Occipital lobe (tissue), 2 donors: ENCODE measurements around the gene CNNM4. TPM values are rescaled to one million over a fixed set of nuclear protein-coding genes. Genes with fewer than 3 reads are reported as not detected.

ENCODE experiments used
- DNase-seq: peaks from one replicate; lab custom pipeline; 2025; lab: John Stamatoyannopoulos, UW
- total RNA-seq: library from RNA; depleted of rRNA; stranded (reverse); fragments of >200 nt; gene quantifications from one replicate; pipeline ENCODE4 v1.2.3, GENCODE V29; 2014

The CNNM4 gene
- total RNA-seq: 8.1 TPM

- DNase-seq: peak; percentile 92
Measured at GRCh38 chr2:96760036-96760985, at the start of gene CNNM4. Gene CNNM4 (plus strand): TSS chr2:96760902. CDS start chr2:96761000, 98 bp downstream.

DNA sequence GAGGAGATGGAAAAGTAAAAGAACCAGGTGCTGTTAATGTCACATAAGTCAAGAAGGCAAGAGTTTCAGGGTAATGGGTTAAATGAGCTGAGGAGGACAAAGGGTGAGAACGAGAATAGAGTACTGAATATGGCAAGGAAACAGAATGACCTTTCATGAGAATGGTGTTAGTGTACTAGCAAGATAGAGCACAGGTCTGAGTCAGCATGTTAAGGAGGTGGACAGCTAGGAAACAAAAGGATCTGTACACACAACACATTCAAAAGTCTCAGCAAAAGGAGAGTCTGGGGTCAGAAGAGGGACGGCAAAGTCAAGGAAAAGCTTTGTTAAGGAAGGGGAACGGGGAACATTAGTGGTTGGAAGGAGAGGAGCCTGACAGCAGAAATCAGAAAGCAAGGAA is 49.7 kb upstream of the CNNM4 start:
- DNase-seq: no peak

GRCh38 chr2:96715658-96716057 is 45.0 kb upstream of the CNNM4 start:
- DNase-seq: no peak

- DNase-seq: no peak
Measured at GRCh38 chr2:96716388-96716787, 44.3 kb upstream of the CNNM4 start.

DNA sequence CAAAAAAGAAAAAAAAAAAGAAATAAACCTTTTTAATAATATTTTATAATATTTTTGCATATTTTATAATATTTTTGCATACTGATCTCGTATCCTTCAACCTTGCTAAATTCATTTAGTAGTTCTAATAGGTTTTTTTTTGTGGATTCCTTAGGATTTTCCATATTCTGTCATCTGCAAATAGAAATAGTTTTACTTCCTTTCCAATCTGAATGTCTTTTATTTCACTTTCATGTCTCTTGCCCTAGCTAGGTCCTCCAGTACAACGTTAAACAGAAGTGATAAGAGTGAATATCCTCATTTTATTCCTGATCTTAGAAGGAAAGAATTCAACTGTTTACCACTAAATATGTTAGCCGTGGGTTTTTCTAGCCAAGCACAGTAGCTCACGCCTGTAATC is 34.6 kb upstream of the CNNM4 start:
- no peak for DNase-seq

DNA sequence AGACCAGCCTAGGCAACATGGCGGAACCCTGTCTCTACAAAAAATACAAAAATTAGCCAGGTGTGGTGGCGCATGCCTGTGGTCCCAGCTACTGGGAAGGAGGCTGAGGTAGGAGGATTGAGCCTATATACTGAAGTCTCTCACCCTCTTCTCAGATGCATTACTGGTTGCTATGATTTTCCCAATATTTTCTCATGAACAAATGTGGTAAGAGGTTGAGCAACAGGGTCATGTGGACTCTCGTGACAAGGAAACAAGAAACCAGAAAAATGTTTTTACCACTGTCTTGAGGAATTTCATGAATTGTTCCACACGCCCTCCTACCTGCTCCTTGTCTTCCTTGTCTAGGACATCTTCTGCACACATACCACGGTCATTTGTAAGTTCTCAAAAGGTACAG is 33.3 kb upstream of the CNNM4 start:
- DNase-seq: no peak

GRCh38 chr2:96729748-96730147 is 31.0 kb upstream of the CNNM4 start:
- no peak for DNase-seq

DNA sequence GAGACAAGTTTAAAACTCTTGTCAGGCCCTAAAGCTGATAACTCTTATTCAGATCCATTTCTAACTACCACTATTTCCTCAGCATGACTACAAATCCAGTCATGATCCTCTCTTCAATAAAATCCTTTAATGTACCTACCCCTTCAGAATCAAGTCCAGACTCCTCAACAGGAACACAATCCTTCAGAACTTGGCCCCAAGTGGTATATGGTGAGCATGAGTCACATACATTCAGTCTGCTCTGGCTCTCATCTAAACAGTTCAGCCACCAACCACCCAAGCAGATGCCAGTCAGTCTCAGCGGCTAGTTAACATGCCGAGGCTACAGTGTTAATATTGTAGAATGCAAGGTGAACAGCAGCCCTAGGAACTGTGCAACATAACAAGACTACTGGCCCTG is 30.5 kb upstream of the CNNM4 start:
- no peak for DNase-seq

DNA sequence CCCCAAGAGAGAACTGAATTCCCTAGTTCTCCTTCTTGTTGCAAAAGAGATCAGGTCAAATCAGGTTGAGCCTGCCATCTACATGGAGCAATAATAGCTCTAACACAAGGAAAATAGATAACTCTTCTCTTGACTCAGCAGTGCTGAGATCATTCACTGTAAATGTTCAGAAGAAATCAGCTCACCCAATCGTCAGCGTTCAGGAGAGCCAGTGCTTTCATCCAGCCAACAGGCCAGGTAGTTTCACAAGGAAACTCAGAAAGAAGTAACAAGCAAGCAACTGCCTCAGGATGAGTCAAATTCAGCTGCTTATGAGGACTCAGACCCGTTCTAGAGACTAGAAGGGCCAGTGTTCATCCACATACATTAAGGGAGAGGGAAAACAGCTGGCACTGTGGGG is 26.8 kb upstream of the CNNM4 start:
- DNase-seq: no peak

DNA sequence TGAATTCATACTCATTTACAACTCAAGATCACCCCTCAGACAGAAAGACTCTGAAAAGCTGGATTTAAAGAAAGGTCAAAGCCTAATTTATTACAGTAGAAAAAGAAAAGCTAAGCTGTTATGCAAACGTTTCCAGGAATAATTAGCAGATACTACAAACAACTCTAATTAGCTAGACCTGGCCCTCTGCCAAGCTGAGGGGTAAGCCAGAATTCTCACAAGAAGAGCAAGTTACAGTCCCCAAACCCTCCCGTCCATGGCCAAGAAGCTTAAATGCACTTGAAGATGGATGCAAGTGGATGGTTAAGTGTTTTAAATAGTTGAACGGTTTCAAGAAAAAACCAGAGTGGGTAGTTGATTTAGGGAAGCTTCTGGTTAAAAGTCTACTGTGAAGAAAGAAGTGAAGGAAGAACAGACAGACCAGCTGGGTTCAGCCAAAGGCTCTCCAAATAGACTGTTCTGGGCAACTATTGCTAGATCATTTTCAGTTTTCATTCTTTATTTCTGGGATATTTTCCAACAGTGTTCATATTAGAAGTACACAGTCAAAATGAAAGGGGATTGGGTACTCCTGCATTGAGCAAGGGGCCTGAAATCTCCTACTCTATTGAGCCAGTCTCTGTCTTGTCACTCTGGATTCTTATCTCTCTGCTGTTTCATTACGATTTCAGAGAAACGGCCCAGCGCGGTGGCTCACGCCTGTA is 25.7 kb upstream of the CNNM4 start:
- DNase-seq: no peak

- DNase-seq: no peak
Measured at GRCh38 chr2:96737251-96737650, 23.5 kb upstream of the CNNM4 start.

DNA sequence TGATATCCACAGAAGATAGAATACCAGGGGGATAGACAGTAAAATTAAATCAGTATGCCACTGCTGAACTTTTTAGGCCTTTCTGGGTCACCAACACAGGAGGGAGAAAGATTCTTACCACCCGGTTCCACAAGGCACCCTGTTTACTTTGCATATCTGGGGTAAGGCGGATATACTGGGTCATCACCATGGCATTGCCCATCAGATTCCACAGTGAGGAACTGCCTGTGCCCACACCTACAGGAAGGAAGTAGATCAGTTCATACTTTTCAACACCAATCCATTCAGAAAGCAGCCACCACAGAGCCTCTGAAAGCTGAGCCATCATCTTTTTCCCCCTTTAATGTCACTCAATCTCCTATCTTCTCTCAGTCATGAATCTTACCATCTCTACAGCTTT is 22.9 kb upstream of the CNNM4 start:
- no peak for DNase-seq

DNA sequence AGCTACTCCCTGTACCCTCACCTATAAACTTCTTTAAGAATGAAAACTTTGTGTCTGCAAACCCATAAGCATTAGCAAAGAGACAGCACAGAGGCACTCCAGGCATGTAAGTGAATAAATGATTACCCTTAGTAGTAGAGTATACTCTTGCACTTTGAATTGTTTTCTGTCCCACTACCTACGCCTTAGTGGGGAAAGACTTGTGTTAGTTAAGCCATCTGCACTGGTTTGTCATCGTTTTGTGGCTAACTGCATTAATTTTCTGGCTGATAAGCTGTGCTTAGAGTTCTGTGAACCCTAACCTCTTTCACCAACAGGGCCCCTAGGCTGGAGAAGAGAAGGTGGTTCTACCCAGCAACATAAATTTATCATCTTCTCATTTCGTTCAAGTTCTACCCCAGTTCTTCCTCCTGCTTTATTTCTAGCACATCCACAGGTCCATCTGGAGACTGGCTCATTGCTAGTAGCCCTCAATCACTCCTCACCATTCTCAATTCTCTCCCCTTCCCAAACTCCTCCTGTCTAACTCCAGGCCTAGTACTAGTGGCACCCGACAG is 21.5 kb upstream of the CNNM4 start:
- DNase-seq: no peak

- peak; percentile 98 for DNase-seq
Measured at GRCh38 chr2:96739633-96740428, 20.9 kb upstream of the CNNM4 start, which contains the start of gene LMAN2L. Gene LMAN2L (minus strand): TSS chr2:96740064. CDS start chr2:96740040, 24 bp downstream.

GRCh38 chr2:96747061-96747617 is 13.6 kb upstream of the CNNM4 start:
- DNase-seq: no peak

DNA sequence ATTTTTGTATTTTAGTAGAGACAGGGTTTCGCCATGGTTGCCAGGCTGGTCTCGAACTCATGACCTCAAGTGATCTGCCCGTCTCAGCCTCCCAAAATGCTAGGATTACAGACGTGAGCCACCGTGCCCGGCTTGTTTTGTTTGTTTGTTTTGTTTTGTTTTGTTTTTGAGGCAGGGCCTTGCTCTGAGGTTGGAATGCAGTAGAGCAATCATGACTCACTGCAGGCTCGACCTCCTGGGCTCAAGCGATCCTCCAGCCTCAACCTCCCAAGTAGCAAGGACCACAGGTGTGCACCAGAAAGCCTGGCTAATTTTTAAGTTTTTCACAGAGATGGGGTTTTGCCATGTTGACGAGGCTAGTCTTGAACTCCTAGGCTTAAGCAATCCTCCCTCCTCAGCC is 8.9 kb upstream of the CNNM4 start:
- DNase-seq: no peak

- DNase-seq: no peak
Measured at GRCh38 chr2:96753661-96754282, 6.9 kb upstream of the CNNM4 start.

GRCh38 chr2:96754317-96754716 is 6.4 kb upstream of the CNNM4 start:
- no peak for DNase-seq

GRCh38 chr2:96756788-96757476 is 3.8 kb upstream of the CNNM4 start:
- no peak for DNase-seq

DNA sequence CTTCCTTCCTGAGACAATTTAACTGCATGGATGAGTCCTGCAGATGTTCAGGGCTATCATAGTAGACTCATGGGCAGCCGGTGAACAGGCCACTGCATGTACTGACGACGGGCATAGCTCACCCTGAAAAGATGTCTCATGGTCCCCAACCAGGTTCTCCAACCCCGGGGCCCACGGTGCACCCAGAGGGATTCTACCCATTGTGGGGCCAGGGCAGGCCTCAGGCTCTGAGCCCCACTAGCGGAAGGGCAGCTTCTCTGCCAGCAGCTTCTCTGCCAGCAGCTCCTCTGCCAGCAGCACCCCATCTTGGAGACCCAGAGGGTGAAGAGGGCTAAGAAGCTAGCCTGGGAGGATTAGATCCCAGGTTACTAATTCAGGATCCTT is 3.2 kb upstream of the CNNM4 start:
- no peak for DNase-seq
